Measurements from ENCODE around the gene MAPKBP1.

Gene MAPKBP1

DNA sequence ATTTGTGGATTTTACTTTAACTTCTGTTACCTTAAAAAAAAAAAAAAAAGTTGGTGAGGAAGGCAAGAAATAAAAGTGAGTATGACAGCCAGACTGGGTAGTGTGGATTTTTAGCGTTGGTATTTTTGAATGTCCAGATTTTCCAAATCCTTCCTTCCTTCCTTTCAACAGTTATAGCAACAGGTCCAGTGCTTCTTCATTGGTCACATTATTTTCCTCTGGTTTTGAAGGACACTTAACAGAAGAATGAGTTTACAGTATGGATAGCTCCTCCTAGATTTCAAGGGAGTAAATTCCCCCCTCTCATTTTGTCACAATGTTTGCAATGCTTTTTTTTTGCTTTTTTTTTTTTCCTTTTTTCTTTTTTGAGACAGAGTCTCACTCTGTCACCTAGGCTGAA lies 6.4 kb downstream of the MAPKBP1 start:
- POLR2A ChIA-PET (ENCODE audit: low non-redundant PET) = no interaction called here
- CTCF ChIA-PET = no interaction called here

GRCh38 chr15:41782371-41783282 lies 8.3 kb downstream of the MAPKBP1 start:
- no peak overlapping the region for H3K27ac ChIP-seq
- ChIA-PET POLR2A (ENCODE audit: low non-redundant PET) (no interaction called here), CTCF (no interaction called here)
- no peak for DNase-seq (ENCODE audit: low spot score)
- TF ChIP-seq CTCF (conservative IDR thresholded peaks at IDR 0.05; ENCODE audit: low read depth) = no peak

More for the DNA sequence above, 6.4 kb downstream of the MAPKBP1 start:
- no peak for DNase-seq (ENCODE audit: low spot score)
- no peak for TF ChIP-seq CTCF (conservative IDR thresholded peaks at IDR 0.05; ENCODE audit: low read depth)
- H3K27ac ChIP-seq = 0 out of 2 replicates have a peak overlapping the region, but pooled peaks have one; percentile 6

DNA sequence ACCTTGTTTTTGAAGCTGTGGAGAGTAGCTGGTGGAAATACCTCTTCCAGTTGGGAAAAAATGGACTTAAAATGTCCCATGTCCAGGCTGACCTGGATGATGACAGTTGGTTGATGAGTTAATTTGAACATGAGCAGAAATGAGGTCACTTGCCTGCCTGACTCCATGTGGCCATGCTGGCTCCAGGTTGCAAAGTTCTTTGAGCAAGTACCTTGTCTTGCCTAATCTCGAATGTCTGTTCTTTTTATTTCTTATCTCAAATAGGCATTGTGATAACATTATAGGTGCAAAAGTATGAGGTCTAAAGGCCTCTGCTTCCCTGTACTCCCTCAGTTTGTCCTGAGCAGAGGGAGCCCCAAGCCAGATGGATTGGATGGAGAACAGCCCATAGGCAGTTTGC lies 9.0 kb downstream of the MAPKBP1 start:
- ChIA-PET POLR2A (ENCODE audit: low non-redundant PET) (interaction anchor here (1.2 kb wide), 1 partner anchor 9 kb away, joined by 3 read pairs; the partner anchor contains the start of gene MAPKBP1), CTCF (no interaction called here)
- DNase-seq (ENCODE audit: low spot score) = no peak
- TF ChIP-seq CTCF (conservative IDR thresholded peaks at IDR 0.05; ENCODE audit: low read depth) = no peak
- peak overlapping the region; percentile 14 for H3K27ac ChIP-seq

GRCh38 chr15:41788262-41788661 lies 14.0 kb downstream of the MAPKBP1 start:
- no peak overlapping the region for H3K27ac ChIP-seq
- POLR2A ChIA-PET (ENCODE audit: low non-redundant PET) = no interaction called here
- CTCF ChIA-PET = interaction anchor here (0.6 to 0.9 kb wide), 2 partner anchors 9 to 98 kb away, joined by 3 read pairs; no protein-coding TSS in a partner anchor
- DNase-seq (ENCODE audit: low spot score) = no peak
- no peak for TF ChIP-seq CTCF (conservative IDR thresholded peaks at IDR 0.05; ENCODE audit: low read depth)

DNA sequence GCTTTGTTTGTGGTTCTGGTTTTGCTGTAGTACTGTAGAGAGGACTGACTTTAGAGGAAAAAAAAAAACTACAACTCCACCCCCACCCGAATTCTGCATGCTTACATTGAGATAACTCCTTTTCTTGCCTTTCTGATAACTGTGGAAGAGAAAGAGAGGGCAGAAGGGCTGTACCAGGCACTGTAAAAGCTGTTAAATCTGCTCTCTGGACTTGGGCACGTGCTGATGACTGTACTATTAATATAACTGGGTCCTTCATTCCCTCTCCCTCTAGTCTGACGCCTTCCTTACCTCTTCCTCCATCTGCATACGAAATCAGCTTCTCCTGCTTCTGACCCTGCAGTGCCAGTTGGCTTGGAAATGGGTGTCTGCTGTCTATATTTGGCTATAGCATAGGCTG lies 15.0 kb downstream of the MAPKBP1 start:
- no peak overlapping the region for H3K27ac ChIP-seq
- ChIA-PET CTCF (interaction anchor here (0.8 kb wide), 1 partner anchor 12 kb away, joined by 3 read pairs; no protein-coding TSS in a partner anchor), POLR2A (ENCODE audit: low non-redundant PET) (no interaction called here)
- no peak for DNase-seq (ENCODE audit: low spot score)
- no peak for TF ChIP-seq CTCF (conservative IDR thresholded peaks at IDR 0.05; ENCODE audit: low read depth)

DNA sequence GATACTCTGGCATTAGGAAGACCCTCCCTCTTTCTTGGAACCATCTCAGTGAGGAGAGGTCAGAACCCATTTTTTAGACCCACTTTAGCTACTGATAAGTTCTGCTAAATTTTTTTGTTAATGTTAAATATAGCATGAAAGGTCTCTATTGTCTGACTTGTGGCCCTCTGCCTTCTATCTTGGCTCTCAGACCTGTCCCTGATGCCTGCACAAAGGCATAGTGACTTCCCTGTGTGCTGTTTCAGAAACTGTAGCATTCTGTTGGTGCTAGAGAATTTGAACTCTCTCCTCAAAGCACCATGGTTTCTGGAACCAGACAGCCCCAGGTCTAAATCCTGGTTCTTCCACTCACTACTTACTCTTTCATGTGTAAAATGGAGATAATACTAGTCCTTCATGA lies 15.4 kb downstream of the MAPKBP1 start:
- no peak for TF ChIP-seq CTCF (conservative IDR thresholded peaks at IDR 0.05; ENCODE audit: low read depth)
- no peak for DNase-seq (ENCODE audit: low spot score)
- ChIA-PET POLR2A (ENCODE audit: low non-redundant PET) (no interaction called here), CTCF (interaction anchor here (0.8 kb wide), 1 partner anchor 12 kb away, joined by 3 read pairs; no protein-coding TSS in a partner anchor)
- H3K27ac ChIP-seq = no peak overlapping the region
